GM12873 (cell line): ENCODE measurements around the gene WNK3.

Experiments used
- TF ChIP-seq, protein P1 (sequence below): IDR thresholded peaks from 2 replicates; pipeline ENCODE4 v1.5.1; 2012; ENCODE audit warnings: low read depth, mild to moderate bottlenecking, moderate library complexity, low read length, control low read depth; ENCODE audit not compliant: insufficient read depth; ENCODE audit errors: missing control alignments

Gene WNK3

DNA sequence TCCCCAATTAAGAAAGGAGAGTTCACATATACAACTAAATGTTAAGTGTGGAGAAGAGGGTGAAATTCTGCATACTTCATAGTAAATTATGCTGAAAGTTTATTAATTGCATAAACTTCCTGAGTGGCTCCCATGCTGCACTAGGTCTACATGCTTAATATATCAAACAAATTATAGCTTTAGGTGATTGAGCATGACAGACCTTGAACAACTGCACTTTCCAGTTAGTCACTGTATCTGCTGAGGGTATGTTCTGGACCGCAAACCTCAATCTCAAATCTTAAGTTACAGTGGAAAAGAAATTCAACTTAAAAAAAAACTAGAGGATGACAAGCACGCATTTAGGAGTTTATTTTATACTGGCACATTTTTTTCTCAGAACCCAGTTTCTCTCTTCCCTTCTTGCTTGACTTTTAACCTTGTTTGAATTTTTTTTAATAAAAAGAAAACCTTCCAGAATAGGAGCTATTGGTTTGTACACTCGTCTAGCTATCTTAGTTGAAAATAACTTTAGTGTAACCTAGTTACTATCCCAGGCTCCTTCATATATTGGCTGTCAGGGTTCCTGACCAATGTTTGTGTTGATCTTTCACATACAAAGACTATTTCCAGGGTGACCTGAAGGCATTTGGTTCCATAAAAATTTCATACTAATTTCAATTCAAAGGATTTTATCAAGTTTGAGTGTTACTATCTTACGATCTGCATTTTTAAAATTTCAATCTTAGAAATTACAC is 164.6 kb downstream of the WNK3 start:
- TF ChIP-seq, protein P1, sequence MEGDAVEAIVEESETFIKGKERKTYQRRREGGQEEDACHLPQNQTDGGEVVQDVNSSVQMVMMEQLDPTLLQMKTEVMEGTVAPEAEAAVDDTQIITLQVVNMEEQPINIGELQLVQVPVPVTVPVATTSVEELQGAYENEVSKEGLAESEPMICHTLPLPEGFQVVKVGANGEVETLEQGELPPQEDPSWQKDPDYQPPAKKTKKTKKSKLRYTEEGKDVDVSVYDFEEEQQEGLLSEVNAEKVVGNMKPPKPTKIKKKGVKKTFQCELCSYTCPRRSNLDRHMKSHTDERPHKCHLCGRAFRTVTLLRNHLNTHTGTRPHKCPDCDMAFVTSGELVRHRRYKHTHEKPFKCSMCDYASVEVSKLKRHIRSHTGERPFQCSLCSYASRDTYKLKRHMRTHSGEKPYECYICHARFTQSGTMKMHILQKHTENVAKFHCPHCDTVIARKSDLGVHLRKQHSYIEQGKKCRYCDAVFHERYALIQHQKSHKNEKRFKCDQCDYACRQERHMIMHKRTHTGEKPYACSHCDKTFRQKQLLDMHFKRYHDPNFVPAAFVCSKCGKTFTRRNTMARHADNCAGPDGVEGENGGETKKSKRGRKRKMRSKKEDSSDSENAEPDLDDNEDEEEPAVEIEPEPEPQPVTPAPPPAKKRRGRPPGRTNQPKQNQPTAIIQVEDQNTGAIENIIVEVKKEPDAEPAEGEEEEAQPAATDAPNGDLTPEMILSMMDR, result no peak

GRCh38 chrX:54184474-54184873 is 173.4 kb downstream of the WNK3 start:
- TF ChIP-seq, protein P1, result no peak

- TF ChIP-seq, protein P1, result no peak
Measured at GRCh38 chrX:54182864-54183613, 174.8 kb downstream of the WNK3 start, which contains the start of gene FAM120C. TSS of gene FAM120C (minus strand) at chrX:54183254. CDS start at chrX:54183198, 56 bp downstream.

GRCh38 chrX:54182194-54182863 is 175.5 kb downstream of the WNK3 start:
- TF ChIP-seq, protein P1, result no peak

GRCh38 chrX:54181202-54181953 is 176.5 kb downstream of the WNK3 start:
- TF ChIP-seq, protein P1, result no peak

GRCh38 chrX:54180403-54180802 is 177.4 kb downstream of the WNK3 start:
- TF ChIP-seq, protein P1, result no peak
